ENCODE data around the gene TMEM74B. TPM values are rescaled to one million over a fixed set of nuclear protein-coding genes. Genes with fewer than 3 reads are reported as not detected.

The TMEM74B gene
- total and polyA plus RNA-seq, 2 donors (not counting 1 experiment from before 2014, with no cell fraction given): 0.42 to 1.4 TPM

DNA sequence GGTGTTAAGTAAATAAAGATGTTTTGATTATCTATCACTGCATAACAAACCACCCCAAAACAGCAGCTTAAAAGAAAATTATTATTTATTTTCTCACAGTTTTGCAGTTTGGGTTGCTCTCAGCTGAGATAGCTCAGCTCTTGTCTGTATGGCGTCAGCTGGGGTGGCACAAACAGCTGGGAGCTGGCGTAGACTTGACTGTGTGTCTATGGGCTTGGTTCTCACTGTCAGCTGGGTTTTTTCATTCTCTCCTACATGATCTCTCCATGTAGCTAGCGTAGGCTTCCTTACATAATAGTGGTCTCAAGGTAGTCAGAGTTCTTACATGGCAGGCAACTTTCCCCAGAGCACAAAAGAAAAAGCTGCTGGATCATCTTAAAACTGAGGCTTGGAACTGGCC is 6.5 kb upstream of the TMEM74B start:
- ChIA-PET CTCF (no interaction called here), POLR2A (no interaction called here)
- H3K27me3 ChIP-seq (replicated peaks in 1 of 4; ENCODE audit: control extremely low read depth in 1 of 4, control insufficient read depth in 3 of 4, insufficient read depth in 4 of 4, low read length in 3 of 4): peaks cover 0 to 11% (median 7%) of the 10 kb centered on the region in 4 experiments
- no peaks in the 10 kb centered on the region for H4K20me1 ChIP-seq (ENCODE audit: control insufficient read depth, insufficient read depth, low read length, poor library complexity, severe bottlenecking)
- Mint-ChIP-seq H3K27ac (no peak overlapping the region), H3K4me3 (no peak overlapping the region), H3K9me3 (ENCODE audit: insufficient read depth) (no peaks in the 10 kb centered on the region), H3K27me3 (peaks cover 13% of the 10 kb centered on the region), H3K4me1 (no peaks in the 10 kb centered on the region)
- H3K27ac ChIP-seq (ENCODE audit: low read length in 2 of 2): no peak overlapping the region
- TF ChIP-seq EZH2 (IDR thresholded peaks at IDR 0.05; ENCODE audit: borderline replicate concordance, insufficient read depth, low read depth, low read length, poor library complexity, severe bottlenecking) (no peak), CTCF (IDR thresholded peaks at IDR 0.05) (no peak)
- H3K36me3 ChIP-seq (replicated peaks in 1 of 2; ENCODE audit: control extremely low read depth in 1 of 2, control insufficient read depth in 1 of 2, extremely low read depth in 1 of 2, insufficient read depth in 2 of 2, low read length in 1 of 2): no peaks in the 10 kb centered on the region
- H3K4me1 ChIP-seq (ENCODE audit: control insufficient read depth in 2 of 2, insufficient read depth in 2 of 2, low read length in 2 of 2): no peaks in the 10 kb centered on the region
- intact Hi-C loops (cut with micrococcal nuclease): no loop called here
- H3K4me3 ChIP-seq (ENCODE audit: control extremely low read depth in 1 of 5, extremely low read depth in 1 of 5, insufficient read depth in 1 of 5, low read depth in 2 of 5, low read length in 4 of 5): no peak overlapping the region
- no peak for DNase-seq
- ATAC-seq (ENCODE audit: low read depth): no peak
- WGBS (ENCODE audit: insufficient coverage): 100% methylated on average over 1 of the region's 3 CpGs
- H3K79me2 ChIP-seq (ENCODE audit: control insufficient read depth, insufficient read depth, low read length): no peaks in the 10 kb centered on the region
- H3K9me3 ChIP-seq (ENCODE audit: control extremely low read depth in 1 of 3, control insufficient read depth in 2 of 3, insufficient read depth in 1 of 3, low read length in 2 of 3): no peaks in the 10 kb centered on the region
- no peak overlapping the region for H2AFZ ChIP-seq (ENCODE audit: insufficient read depth, low read depth, low read length, poor library complexity, severe bottlenecking)
- no peak overlapping the region for H3K4me2 ChIP-seq (replicated peaks; ENCODE audit: low read depth, low read length, poor library complexity, severe bottlenecking)
- no peak overlapping the region for H3K9ac ChIP-seq (ENCODE audit: low read length)

DNA sequence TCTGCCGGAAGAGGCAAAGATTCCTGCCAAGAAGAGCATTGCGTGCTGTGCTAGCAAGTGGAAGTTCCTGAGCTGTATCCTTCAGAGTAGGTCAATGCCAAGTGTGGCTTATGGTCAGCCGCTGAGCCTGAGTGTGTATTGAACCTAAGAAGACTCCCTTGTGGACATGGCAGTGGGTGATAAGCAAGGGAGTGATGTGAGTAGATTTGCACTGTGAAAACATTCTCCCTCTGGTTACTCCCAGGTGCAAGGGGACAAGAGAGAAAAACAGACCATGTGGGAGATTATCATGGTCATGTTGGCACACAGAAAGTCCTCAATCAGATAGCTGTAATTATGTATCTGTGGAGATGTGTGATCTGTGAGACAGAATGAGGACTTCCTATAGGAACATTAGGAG is 6.1 kb upstream of the TMEM74B start:
- ChIA-PET POLR2A (no interaction called here), CTCF (no interaction called here)
- H3K27me3 ChIP-seq (replicated peaks in 1 of 4; ENCODE audit: control extremely low read depth in 1 of 4, control insufficient read depth in 3 of 4, insufficient read depth in 4 of 4, low read length in 3 of 4): peaks cover 0 to 16% (median 9%) of the 10 kb centered on the region in 4 experiments
- H3K79me2 ChIP-seq (ENCODE audit: control insufficient read depth, insufficient read depth, low read length): no peaks in the 10 kb centered on the region
- ATAC-seq (ENCODE audit: low read depth) (no peak), DNase-seq (no peak)
- no peak overlapping the region for H3K27ac ChIP-seq (ENCODE audit: low read length in 2 of 2)
- H3K4me3 ChIP-seq (ENCODE audit: control extremely low read depth in 1 of 5, extremely low read depth in 1 of 5, insufficient read depth in 1 of 5, low read depth in 2 of 5, low read length in 4 of 5): no peak overlapping the region
- no peaks in the 10 kb centered on the region for H4K20me1 ChIP-seq (ENCODE audit: control insufficient read depth, insufficient read depth, low read length, poor library complexity, severe bottlenecking)
- no peaks in the 10 kb centered on the region for H3K9me3 ChIP-seq (ENCODE audit: control extremely low read depth in 1 of 3, control insufficient read depth in 2 of 3, insufficient read depth in 1 of 3, low read length in 2 of 3)
- H3K9ac ChIP-seq (ENCODE audit: low read length): no peak overlapping the region
- Mint-ChIP-seq H3K4me1 (peaks cover 4% of the 10 kb centered on the region), H3K27ac (no peak overlapping the region), H3K27me3 (peaks cover 17% of the 10 kb centered on the region), H3K9me3 (ENCODE audit: insufficient read depth) (no peaks in the 10 kb centered on the region), H3K4me3 (no peak overlapping the region)
- no peaks in the 10 kb centered on the region for H3K36me3 ChIP-seq (replicated peaks in 1 of 2; ENCODE audit: control extremely low read depth in 1 of 2, control insufficient read depth in 1 of 2, extremely low read depth in 1 of 2, insufficient read depth in 2 of 2, low read length in 1 of 2)
- no peak overlapping the region for H2AFZ ChIP-seq (ENCODE audit: insufficient read depth, low read depth, low read length, poor library complexity, severe bottlenecking)
- no peak overlapping the region for H3K4me2 ChIP-seq (replicated peaks; ENCODE audit: low read depth, low read length, poor library complexity, severe bottlenecking)
- TF ChIP-seq CTCF (IDR thresholded peaks at IDR 0.05) (no peak), EZH2 (IDR thresholded peaks at IDR 0.05; ENCODE audit: borderline replicate concordance, insufficient read depth, low read depth, low read length, poor library complexity, severe bottlenecking) (no peak)
- H3K4me1 ChIP-seq (ENCODE audit: control insufficient read depth in 2 of 2, insufficient read depth in 2 of 2, low read length in 2 of 2): no peaks in the 10 kb centered on the region
- 97% methylated on average over 3 of the region's 3 CpGs for WGBS (ENCODE audit: insufficient coverage)
- intact Hi-C loops (cut with micrococcal nuclease): no loop called here
